Fibroblast of the conjunctiva (primary cell): ENCODE data around the gene ZBTB7C.

ENCODE experiments used
- DNase-seq: peaks from one replicate; pipeline ENCODE4 v3.0.0-alpha.2; 2010; ENCODE audit warnings: low read depth

The ZBTB7C gene

GRCh38 chr18:48352051-48352755, 57.0 kb downstream of the ZBTB7C start:
- no peak for DNase-seq

GRCh38 chr18:48351216-48352050, 57.8 kb downstream of the ZBTB7C start:
- no peak for DNase-seq

GRCh38 chr18:48348739-48349138, 60.4 kb downstream of the ZBTB7C start:
- DNase-seq = no peak

GRCh38 chr18:48347756-48348326, 61.3 kb downstream of the ZBTB7C start:
- no peak for DNase-seq

- DNase-seq = no peak
Measured at GRCh38 chr18:48345596-48345995, 63.6 kb downstream of the ZBTB7C start.

GRCh38 chr18:48342581-48342980, 66.6 kb downstream of the ZBTB7C start:
- DNase-seq = no peak

- no peak for DNase-seq
Measured at GRCh38 chr18:48342125-48342524, 67.1 kb downstream of the ZBTB7C start.

- DNase-seq = no peak
Measured at GRCh38 chr18:48340560-48340959, 68.6 kb downstream of the ZBTB7C start.

- DNase-seq = no peak
Measured at GRCh38 chr18:48339692-48340091, 69.5 kb downstream of the ZBTB7C start.

GRCh38 chr18:48338915-48339314, 70.3 kb downstream of the ZBTB7C start:
- DNase-seq = no peak

- DNase-seq = no peak
Measured at GRCh38 chr18:48337053-48337452, 72.1 kb downstream of the ZBTB7C start.

- DNase-seq = no peak
Measured at GRCh38 chr18:48336332-48336731, 72.9 kb downstream of the ZBTB7C start.

- no peak for DNase-seq
Measured at GRCh38 chr18:48335829-48336228, 73.4 kb downstream of the ZBTB7C start.

- no peak for DNase-seq
Measured at GRCh38 chr18:48334845-48335244, 74.3 kb downstream of the ZBTB7C start.

- no peak for DNase-seq
Measured at GRCh38 chr18:48333563-48333962, 75.6 kb downstream of the ZBTB7C start.

- DNase-seq = peak; percentile 29
Measured at GRCh38 chr18:48330016-48330991, 78.9 kb downstream of the ZBTB7C start.

GRCh38 chr18:48328473-48329210, 80.5 kb downstream of the ZBTB7C start:
- peak; percentile 17 for DNase-seq

GRCh38 chr18:48326901-48327675, 82.1 kb downstream of the ZBTB7C start:
- no peak for DNase-seq

GRCh38 chr18:48325115-48325665, 84.0 kb downstream of the ZBTB7C start:
- DNase-seq = no peak

- no peak for DNase-seq
Measured at GRCh38 chr18:48324651-48325050, 84.5 kb downstream of the ZBTB7C start.
